GF-D8 (cell line): ENCODE data around the gene MAT2A.
A peak's percentile ranks its signal among the peaks of the same experiment; 100 is the strongest.
"Not testable (repeated sequence)": the region's sequence is repeated elsewhere in the genome, so short reads cannot be mapped to it uniquely, and the experiment has no call there.

ENCODE experiments used
- DNase-seq: peaks from one replicate; lab custom pipeline; 2025; lab: John Stamatoyannopoulos, UW

Gene MAT2A

DNA sequence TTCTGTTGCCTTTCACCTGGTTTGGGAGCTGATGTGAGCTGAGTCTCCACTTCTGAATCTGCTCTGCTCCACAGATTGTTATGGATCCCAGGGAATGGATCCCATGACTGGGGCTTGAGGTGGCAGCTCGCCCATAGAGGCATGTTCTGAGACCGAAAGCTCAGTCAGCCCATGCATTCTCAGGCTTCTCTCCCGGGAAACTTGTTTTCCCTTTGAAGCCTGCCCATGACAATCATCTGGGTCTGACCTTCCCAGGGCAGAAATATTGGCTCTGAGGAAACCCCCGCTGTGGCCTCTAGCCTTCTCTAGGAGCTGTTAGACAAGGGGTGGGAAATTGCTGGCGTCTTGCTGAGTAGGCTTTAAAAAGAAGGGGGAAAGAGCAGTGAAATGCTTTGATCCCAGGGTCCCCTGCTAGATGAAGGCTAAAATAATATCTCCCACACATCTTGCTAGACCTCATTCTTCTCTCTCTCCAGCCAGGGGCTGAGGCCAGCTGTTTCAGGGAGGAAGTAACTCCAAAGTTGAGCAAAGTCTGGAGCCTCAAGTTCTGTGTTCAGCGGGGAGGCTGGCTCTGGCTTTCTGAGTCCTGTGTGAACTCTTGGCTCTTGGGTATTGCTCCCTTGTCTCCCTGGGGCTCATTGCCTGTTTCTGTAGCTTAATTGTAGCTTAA lies 40.4 kb downstream of the MAT2A start:
- DNase-seq, result peak; percentile 83

DNA sequence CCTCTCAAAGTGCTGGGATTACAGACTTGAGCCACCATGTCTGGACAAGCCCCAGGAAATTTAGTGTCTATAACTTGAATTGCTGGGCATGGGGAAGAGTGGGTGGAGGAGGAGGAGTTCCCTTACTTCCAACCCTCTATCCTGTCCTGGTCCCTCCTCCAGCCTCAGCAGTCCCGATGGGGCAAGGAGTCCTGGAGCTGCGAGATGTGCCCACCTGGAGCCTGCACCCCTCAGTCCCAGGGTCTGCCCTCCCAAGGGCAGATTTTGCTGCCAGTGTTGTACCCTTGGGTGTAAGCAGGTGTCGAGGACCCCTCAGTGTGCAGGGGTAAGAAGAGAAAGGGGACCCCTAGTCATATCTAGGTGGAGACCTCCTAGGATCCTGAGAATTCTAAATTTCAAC lies 41.2 kb downstream of the MAT2A start:
- DNase-seq, result no peak

DNA sequence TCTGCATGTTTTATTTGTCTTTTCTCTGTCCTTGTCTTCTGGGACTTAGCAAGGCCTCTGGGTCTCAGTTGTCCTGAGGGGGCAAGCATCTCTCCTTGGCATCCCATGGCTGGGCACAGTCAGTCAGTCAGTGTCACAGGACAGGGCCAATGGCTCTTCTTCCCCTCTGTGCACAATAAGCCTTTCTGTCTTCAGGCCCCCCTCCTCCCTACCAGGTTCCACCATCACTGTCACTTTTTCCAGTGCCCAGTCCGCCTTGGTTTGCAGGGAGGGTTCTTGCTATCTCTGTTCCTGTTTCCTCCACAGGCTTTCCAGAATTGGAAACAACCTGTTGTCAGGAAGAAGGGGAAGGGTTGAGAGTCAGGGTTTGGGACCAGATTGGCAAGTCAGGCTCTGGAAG lies 43.5 kb downstream of the MAT2A start:
- no peak for DNase-seq

DNA sequence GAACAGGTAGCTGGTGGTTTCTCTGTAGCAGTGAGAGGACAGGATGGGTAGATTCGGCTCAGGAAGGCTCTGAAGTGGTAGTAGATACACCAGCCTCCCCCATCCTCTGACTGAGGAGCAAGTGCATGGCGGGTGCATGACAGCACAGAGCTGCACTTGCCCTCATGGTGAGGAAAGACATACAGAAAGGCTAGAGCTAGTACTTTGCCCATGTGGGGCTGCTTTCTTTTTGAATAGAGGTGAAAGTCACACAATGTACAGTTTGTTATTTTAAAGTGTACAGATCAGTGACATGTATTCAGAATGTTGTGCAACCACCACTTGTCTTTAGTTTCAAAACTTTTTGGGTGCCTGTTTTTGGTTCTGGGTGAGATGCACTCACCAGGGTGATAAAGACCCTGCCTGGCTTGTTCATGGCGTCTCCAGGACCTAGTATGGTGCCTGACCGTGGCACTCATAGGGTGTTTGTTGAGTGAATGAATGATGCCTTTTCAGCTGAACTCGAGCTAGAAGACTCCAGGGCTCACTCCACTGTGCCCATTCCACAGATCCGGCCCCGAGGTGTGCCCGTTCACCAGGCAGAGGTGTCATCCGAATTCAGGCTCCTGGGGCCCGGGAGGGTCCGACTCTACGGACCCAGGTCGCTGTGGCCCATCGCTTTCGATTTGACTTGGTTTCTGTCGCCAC lies 44.8 kb downstream of the MAT2A start:
- no peak for DNase-seq

DNA sequence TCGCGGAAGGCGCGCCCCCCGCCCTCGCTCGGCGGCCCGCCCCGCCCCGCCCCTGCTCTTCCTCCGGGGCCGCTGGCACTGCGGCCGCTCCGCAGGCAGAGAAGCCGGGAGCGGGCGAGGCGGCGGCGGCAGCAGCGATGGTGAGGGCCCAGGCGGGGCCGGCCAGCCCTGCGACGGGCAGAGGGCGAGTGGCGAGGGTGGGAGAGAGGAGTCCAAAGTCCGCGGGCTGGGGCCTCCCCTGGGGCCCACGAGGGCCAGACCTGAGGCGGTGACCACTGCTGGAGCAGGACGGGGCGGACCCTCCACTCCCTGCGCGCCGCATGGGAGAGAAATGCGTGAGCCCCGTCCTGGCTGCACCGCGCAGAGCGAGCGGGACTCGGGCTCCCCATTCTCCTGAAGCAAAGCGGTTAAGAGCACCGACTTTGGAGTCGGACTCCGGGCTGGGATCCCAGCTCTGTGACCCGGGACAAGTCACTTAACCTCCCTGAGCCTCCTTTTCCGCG lies 45.4 kb downstream of the MAT2A start, which contains the start of gene VAMP5:
TSS of gene VAMP5 (plus strand) at position 78 of the 503 bp plus-strand sequence. CDS start at position 138, 60 bp downstream.
- DNase-seq, result no peak

DNA sequence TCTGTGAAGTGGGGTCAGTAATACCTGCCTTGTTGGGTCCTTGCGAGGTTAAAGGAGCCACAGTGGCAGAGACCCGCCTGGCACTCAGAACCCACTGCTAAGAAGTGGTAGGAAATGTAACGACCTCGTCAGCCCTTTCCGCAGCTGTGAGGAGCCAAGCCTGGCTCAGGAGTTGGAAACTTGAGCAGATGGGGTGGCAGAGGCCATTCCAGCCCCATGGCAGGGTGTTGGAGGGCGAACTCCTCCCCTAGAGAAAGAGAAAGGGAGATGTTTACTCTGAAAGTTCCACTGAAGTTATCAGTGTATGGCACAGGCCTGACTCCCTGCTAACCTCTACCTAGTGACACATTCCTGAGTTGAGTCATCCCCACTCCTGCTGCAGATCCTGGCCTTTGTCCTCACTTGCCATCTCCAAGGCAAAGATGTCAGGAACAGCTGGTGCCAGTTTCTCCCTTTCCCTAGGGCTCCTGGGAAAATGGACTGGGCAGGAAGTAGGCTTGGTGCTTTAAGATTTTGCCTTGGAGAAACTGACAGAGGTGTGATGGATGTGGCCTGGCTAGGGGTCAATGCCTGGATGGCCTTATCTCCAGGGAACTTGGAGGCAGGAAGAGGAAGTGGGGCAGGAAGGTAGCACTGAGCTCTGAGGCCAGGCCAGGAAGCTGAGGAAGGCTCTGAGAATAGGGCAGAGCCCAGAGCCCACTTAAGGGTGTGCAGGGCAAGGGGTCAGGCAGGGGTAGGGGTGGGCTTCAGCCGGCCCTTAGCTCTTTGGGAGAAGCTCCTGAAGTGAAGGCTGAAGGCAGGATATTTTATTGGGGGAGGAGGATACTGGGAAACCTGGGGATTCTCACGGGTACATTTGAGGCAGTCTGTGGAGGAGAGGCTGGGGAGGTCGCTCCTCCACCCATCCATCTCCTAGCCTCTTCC lies 46.2 kb downstream of the MAT2A start:
- peak; percentile 31 for DNase-seq

DNA sequence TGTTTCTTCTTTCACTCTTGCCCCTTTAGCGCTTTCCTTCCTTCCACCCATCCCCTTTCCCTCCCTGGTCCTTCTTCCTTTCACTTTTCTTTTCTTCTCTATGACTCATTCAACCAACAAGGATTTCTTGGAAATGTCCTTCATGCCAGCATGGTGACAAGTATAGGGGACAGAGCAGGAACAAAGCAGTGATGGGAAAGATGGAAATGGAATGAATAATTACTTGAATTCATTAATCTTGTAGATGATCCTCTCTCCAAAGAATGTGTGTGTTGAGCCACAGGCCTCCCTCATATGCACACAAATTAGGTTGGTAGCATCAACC lies 46.8 kb downstream of the MAT2A start:
- no peak for DNase-seq

DNA sequence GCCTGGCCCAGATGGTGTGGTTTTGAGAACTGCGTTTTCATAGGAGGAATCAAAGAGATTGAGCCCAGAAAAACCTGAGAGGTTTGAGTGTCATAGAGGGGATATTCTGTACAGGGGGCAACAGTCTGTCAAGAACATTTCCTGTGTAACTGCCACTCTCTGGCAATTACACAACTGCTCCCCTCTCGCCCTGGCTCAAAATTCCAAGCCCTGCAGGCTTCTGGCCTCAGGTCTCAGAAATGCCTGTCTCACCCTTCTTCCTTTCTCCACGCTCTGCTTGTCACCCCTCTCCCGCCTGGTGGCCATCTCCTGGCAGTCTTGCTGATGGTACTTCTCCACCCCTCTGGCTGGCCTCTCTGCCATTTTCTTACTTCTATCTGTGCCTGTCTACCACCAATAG lies 49.3 kb downstream of the MAT2A start:
- peak; percentile 50 for DNase-seq

DNA sequence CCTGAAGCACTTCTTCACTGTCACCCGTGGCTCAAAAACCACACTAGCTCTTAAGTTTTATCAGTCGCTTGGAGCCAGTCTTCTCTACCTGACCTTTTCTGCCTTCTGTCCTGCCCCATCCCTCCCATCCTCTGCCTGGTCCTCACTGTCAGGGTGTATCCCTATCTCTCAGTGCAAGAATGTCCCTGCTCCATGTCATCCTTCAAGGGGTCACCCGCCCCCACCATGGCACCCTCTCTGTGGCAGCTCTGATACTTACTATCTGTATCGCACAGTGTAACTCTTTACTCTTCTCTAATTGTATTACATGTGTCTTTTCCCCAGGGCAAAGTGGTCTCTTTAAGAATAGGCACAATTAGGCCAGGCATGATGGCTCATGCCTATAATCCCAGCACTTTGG lies 49.7 kb downstream of the MAT2A start:
- DNase-seq, result no peak

DNA sequence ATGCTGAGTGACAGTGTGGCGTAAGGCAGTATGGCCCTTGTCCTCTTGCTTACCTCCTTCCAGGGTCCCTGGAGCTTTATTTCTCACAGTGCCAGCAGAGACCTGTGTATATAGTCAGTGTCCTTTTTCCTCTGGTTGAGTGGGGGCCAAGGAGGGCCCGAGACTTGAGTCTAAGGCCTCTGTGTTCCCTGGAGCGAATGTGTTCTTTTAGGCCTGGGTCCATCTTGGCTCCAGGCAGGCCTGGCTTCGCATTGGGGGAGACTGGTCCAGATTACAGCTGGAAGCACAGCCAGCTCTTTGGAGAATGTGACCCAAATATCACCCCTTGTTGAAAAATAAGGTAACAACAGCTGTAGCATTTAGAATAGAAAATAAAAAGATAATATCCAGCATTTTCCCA lies 50.2 kb downstream of the MAT2A start:
- no peak for DNase-seq

DNA sequence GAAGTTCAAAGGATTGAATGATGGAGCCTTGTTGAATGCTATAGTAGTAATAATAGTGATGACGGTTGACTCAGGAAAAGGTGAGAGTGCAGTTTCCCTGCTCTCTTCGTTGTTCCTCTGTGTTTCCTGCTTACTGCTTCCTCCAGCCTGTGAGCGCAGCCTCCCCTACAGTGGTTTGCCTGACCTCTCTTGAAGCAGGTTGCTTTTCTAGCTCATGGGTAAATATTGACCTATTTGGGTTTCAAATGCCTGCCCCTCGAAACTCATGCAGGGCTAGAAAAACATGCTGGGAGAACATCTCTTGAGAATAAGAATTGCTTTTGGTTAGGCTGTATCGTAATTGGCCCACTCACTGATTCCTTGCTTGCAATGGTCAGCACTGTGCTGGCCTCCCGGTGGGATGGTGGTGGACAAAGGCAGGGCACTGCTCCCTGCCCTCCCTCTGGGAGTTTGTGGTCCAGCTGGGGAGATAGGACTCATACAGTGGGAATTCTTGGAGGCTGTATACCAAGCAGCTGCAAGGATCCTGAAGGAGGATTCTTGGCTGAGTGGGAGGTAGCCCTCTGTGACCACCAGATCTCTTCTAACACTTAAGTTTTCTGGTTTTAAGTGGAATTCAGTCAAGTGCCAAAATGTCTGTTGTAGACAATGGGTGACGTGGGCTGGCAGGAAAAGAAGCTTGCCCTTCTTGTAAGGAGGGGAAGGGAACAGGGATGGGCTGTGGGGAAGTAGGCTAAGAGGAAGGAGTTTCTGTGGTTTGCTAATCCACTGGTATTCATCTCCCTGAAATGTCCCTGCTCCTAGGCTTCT lies 51.2 kb downstream of the MAT2A start:
- DNase-seq, result peak; percentile 33

DNA sequence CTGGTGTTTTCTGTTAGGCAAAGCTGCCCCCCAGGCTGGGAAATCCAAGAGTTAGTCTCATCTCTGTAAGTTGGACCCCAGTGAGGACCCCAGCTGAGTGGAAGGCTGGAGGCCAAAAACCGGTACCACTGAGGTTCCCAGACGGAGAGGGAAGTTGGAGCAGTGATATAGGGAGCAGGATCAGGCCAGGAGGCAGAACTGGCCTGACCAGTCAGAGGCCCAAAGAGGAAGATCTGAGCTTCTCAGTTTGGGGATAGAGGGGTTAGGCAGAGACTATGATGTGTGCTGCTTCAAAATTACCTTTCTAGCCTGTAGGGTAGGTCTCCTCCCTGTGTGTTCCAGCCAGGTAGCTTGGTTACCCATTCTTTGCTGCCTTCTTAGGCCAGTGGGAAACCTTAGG lies 52.0 kb downstream of the MAT2A start:
- no peak for DNase-seq

DNA sequence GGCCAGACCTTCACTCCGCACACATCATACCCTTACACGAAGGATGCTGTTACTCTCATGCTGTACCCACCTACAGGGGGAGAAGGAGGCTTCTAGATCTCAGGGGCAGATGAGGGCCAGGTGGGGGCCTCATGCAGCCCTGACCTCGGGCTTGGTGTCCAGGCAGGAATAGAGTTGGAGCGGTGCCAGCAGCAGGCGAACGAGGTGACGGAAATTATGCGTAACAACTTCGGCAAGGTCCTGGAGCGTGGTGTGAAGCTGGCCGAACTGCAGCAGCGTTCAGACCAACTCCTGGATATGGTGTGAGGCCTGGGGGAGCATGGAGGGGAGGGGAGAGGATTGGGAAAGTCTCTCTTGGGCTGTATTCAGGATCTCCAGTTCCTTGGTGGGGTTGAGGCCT lies 52.6 kb downstream of the MAT2A start:
- DNase-seq, result no peak

DNA sequence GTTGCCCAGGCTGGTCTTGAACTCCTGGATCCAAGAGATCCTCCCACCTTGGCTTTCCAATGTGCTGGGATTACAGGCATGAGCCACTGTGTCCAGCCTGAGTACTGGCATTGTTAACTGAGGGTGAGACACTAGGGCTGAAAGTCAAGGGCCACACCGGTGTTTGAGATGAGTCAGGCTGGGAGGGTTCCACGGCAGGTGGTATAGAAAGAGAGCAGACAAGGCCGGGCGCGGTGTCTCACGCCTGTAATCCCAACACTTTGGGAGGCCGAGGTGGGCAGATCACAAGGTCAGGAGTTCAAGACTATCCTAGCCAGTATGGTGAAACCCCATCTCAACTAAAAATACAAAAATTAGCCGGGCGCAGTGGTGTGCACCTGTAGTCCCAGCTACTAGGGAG lies 53.3 kb downstream of the MAT2A start:
- not testable (repeated sequence) for DNase-seq

DNA sequence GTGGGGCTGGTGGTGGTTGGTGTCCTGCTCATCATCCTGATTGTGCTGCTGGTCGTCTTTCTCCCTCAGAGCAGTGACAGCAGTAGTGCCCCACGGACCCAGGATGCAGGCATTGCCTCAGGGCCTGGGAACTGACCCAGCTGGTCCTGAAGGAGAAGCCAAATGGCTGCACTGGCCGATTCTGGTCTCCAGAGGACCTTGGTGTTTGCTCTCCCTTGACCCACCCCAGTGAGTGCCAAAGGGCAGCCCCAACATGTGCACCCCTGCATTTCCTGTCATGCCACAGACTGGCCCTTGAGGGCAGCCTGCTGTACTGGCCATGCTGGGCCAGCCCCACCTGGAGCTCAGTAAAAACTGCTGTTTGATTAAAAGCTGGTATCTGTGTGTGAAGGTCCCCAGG lies 54.1 kb downstream of the MAT2A start:
- DNase-seq, result no peak
